Naive B cell (primary cell): ENCODE data around the gene TNRC6A. TPM values are rescaled to one million over a fixed set of nuclear protein-coding genes. Genes with fewer than 3 reads are reported as not detected.
"Not testable (repeated sequence)": the region's sequence is repeated elsewhere in the genome, so short reads cannot be mapped to it uniquely, and the experiment has no call there.

Source experiments
- ATAC-seq, 2 donors: fragments of 150-1000 bp; cut with Tn5 transposase; 2 replicates each; pipeline ENCODE4 v1.10.0; 2021; ENCODE audit warnings: low read depth in 2 of 2, mild to moderate bottlenecking in 2 of 2, moderate library complexity in 2 of 2
- DNase-seq: peaks from one replicate; pipeline ENCODE4 v3.0.0; 2022
- H3K27ac Mint-ChIP-seq, 6 donors: one replicate each; pipeline ENCODE4 v1.8.0; 2020 to 2022; ENCODE audit warnings: mild to moderate bottlenecking in 6 of 6, mixed read lengths in 6 of 6, moderate library complexity in 5 of 6, inconsistent platforms in 2 of 6
- H3K27me3 Mint-ChIP-seq, 3 donors: one replicate each; pipeline ENCODE4 v1.8.0; 2021 to 2022; ENCODE audit warnings: mixed read lengths in 3 of 3, mild to moderate bottlenecking in 1 of 3
- H3K36me3 Mint-ChIP-seq, 2 donors: one replicate each; pipeline ENCODE4 v1.8.0; 2020 to 2022; ENCODE audit warnings: mixed read lengths in 2 of 2, inconsistent platforms in 1 of 2, mild to moderate bottlenecking in 1 of 2
- H3K4me1 Mint-ChIP-seq, 3 donors: one replicate each; pipeline ENCODE4 v1.8.0; 2020 to 2022; ENCODE audit warnings: mixed read lengths in 3 of 3, inconsistent platforms in 1 of 3, mild to moderate bottlenecking in 1 of 3, moderate library complexity in 1 of 3
- H3K4me3 Mint-ChIP-seq, 8 donors: one replicate each; pipeline ENCODE4 v1.8.0; 2020 to 2022; ENCODE audit warnings: mild to moderate bottlenecking in 8 of 8, mixed read lengths in 8 of 8, moderate library complexity in 8 of 8, inconsistent platforms in 2 of 8
- H3K9me3 Mint-ChIP-seq, 7 donors: one replicate each; pipeline ENCODE4 v1.8.0; 2020 to 2022; ENCODE audit warnings: mixed read lengths in 7 of 7, mild to moderate bottlenecking in 5 of 7, inconsistent platforms in 2 of 7, moderate library complexity in 1 of 7
- polyA plus RNA-seq, 6 donors: library from polyadenylated mRNA; unstranded; fragments of 300-500 nt; fragmentation: Illumina TruSeq; gene quantifications; one replicate each; pipeline ENCODE4 v1.2.3, GENCODE V29; 2021; ENCODE audit warnings: low read depth in 6 of 6

TNRC6A gene
- polyA plus RNA-seq, 6 donors from 2014 or later = 1.9 to 23.1 (median 13.1) TPM

GRCh38 chr16:24699151-24699723 lies 30.2 kb upstream of the TNRC6A start:
- Mint-ChIP-seq H3K27me3 (peaks cover 17 to 36% (median 26%) of the 10 kb centered on the region in 3 donors), H3K9me3 (peaks cover 0 to 4% (median 0%) of the 10 kb centered on the region in 7 donors), H3K4me1 (no peaks in the 10 kb centered on the region), H3K4me3 (no peak overlapping the region), H3K36me3 (no peaks in the 10 kb centered on the region), H3K27ac (peak overlapping the region in 1 of 6 donors; percentile 34)
- ATAC-seq (no peak), DNase-seq (no peak)

- ATAC-seq (no peak), DNase-seq (no peak)
- H3K27ac Mint-ChIP-seq = peak overlapping the region in 2 of 6 donors; percentile 16 to 69
- H3K9me3 Mint-ChIP-seq = peaks cover 0 to 4% (median 0%) of the 10 kb centered on the region in 7 donors
- no peaks in the 10 kb centered on the region for H3K36me3 Mint-ChIP-seq
- H3K27me3 Mint-ChIP-seq = peaks cover 13 to 36% (median 26%) of the 10 kb centered on the region in 3 donors
- no peak overlapping the region for H3K4me3 Mint-ChIP-seq
- no peaks in the 10 kb centered on the region for H3K4me1 Mint-ChIP-seq
Measured at GRCh38 chr16:24700549-24701392, 28.7 kb upstream of the TNRC6A start.

- H3K4me3 Mint-ChIP-seq = no peak overlapping the region
- peaks cover 0 to 4% (median 0%) of the 10 kb centered on the region in 7 donors for H3K9me3 Mint-ChIP-seq
- H3K27ac Mint-ChIP-seq = no peak overlapping the region
- H3K27me3 Mint-ChIP-seq = peaks cover 13 to 40% (median 26%) of the 10 kb centered on the region in 3 donors
- ATAC-seq (no peak), DNase-seq (no peak)
- no peaks in the 10 kb centered on the region for H3K4me1 Mint-ChIP-seq
- no peaks in the 10 kb centered on the region for H3K36me3 Mint-ChIP-seq
Measured at GRCh38 chr16:24701521-24701951, 27.9 kb upstream of the TNRC6A start.

GRCh38 chr16:24707760-24708159 lies 21.7 kb upstream of the TNRC6A start:
- H3K4me3 Mint-ChIP-seq, H3K36me3 Mint-ChIP-seq, DNase-seq, H3K9me3 Mint-ChIP-seq, H3K27ac Mint-ChIP-seq, ATAC-seq, H3K4me1 Mint-ChIP-seq: not testable (repeated sequence)
- peaks cover 0 to 19% (median 7%) of the 10 kb centered on the region in 3 donors for H3K27me3 Mint-ChIP-seq

GRCh38 chr16:24713379-24713778 lies 16.1 kb upstream of the TNRC6A start:
- no peak for ATAC-seq
- no peak for DNase-seq
- H3K4me3 Mint-ChIP-seq = no peak overlapping the region
- peak overlapping the region in 1 of 6 donors; percentile 61 for H3K27ac Mint-ChIP-seq
- no peaks in the 10 kb centered on the region for H3K36me3 Mint-ChIP-seq
- no peaks in the 10 kb centered on the region for H3K4me1 Mint-ChIP-seq
- H3K27me3 Mint-ChIP-seq = peaks cover 0 to 21% (median 9%) of the 10 kb centered on the region in 3 donors
- H3K9me3 Mint-ChIP-seq = peaks cover 0 to 24% (median 16%) of the 10 kb centered on the region in 7 donors

- Mint-ChIP-seq H3K27ac (no peak overlapping the region), H3K9me3 (peaks cover 0 to 25% (median 12%) of the 10 kb centered on the region in 7 donors), H3K4me3 (no peak overlapping the region), H3K27me3 (peaks cover 8 to 33% (median 15%) of the 10 kb centered on the region in 3 donors), H3K36me3 (no peaks in the 10 kb centered on the region), H3K4me1 (no peaks in the 10 kb centered on the region)
- ATAC-seq (no peak), DNase-seq (no peak)
Measured at GRCh38 chr16:24717411-24717810, 12.0 kb upstream of the TNRC6A start.

- Mint-ChIP-seq H3K36me3 (no peaks in the 10 kb centered on the region), H3K27me3 (peaks cover 8 to 36% (median 15%) of the 10 kb centered on the region in 3 donors), H3K4me3 (no peak overlapping the region), H3K9me3 (peaks cover 0 to 12% (median 4%) of the 10 kb centered on the region in 7 donors), H3K27ac (no peak overlapping the region), H3K4me1 (no peaks in the 10 kb centered on the region)
- ATAC-seq (no peak), DNase-seq (no peak)
Measured at GRCh38 chr16:24718967-24719521, 10.4 kb upstream of the TNRC6A start.

- no peak overlapping the region for H3K4me3 Mint-ChIP-seq
- no peak for ATAC-seq
Measured at GRCh38 chr16:24721830-24722238, 7.6 kb upstream of the TNRC6A start.

GRCh38 chr16:24723663-24724062 lies 5.8 kb upstream of the TNRC6A start:
- H3K36me3 Mint-ChIP-seq = no peaks in the 10 kb centered on the region
- no peak for DNase-seq
- no peak overlapping the region for H3K27ac Mint-ChIP-seq
- peaks cover 4 to 20% (median 8%) of the 10 kb centered on the region in 3 donors for H3K27me3 Mint-ChIP-seq
- H3K9me3 Mint-ChIP-seq = peaks cover 0 to 5% (median 0%) of the 10 kb centered on the region in 7 donors
- ATAC-seq = no peak
- H3K4me1 Mint-ChIP-seq = peaks cover 3 to 6% (median 4%) of the 10 kb centered on the region in 3 donors
- no peak overlapping the region for H3K4me3 Mint-ChIP-seq

More at GRCh38 chr16:24721830-24722238, 7.6 kb upstream of the TNRC6A start:
- DNase-seq = no peak
- peaks cover 8 to 28% (median 15%) of the 10 kb centered on the region in 3 donors for H3K27me3 Mint-ChIP-seq
- no peak overlapping the region for H3K27ac Mint-ChIP-seq
- peaks cover 0 to 5% (median 0%) of the 10 kb centered on the region in 7 donors for H3K9me3 Mint-ChIP-seq
- no peaks in the 10 kb centered on the region for H3K36me3 Mint-ChIP-seq
- no peaks in the 10 kb centered on the region for H3K4me1 Mint-ChIP-seq

- ATAC-seq = no peak
- Mint-ChIP-seq H3K4me3 (peak overlapping the region in 7 of 8 donors; percentile 34 to 99 (median 43)), H3K36me3 (no peaks in the 10 kb centered on the region), H3K27ac (peak overlapping the region in 5 of 6 donors; percentile 21 to 71 (median 48)), H3K4me1 (peaks cover 28 to 36% (median 32%) of the 10 kb centered on the region in 3 donors), H3K27me3 (peaks cover 0 to under 1% (median 0%) of the 10 kb centered on the region in 3 donors), H3K9me3 (no peaks in the 10 kb centered on the region)
- DNase-seq = no peak
Measured at GRCh38 chr16:24728011-24728410, 1.4 kb upstream of the TNRC6A start.

- ATAC-seq = peak in 1 of 2 donors; percentile 1
- H3K4me3 Mint-ChIP-seq = peak overlapping the region; percentile 86 to 99 (median 94)
- H3K4me1 Mint-ChIP-seq = peaks cover 35 to 45% (median 40%) of the 10 kb centered on the region in 3 donors
- DNase-seq = no peak
- H3K27me3 Mint-ChIP-seq = no peaks in the 10 kb centered on the region
- H3K27ac Mint-ChIP-seq = peak overlapping the region; percentile 95 to 99 (median 97)
- peaks cover 0 to 6% of the 10 kb centered on the region in 2 donors for H3K36me3 Mint-ChIP-seq
- H3K9me3 Mint-ChIP-seq = no peaks in the 10 kb centered on the region
Measured at GRCh38 chr16:24728891-24729242, 584 bp upstream of the TNRC6A start.

GRCh38 chr16:24729951-24730815 lies 732 bp downstream of the TNRC6A start:
- no peak for DNase-seq
- Mint-ChIP-seq H3K36me3 (peaks cover 0 to 7% of the 10 kb centered on the region in 2 donors), H3K4me3 (peak overlapping the region; percentile 92 to 99 (median 98)), H3K27ac (peak overlapping the region; percentile 94 to 99 (median 96)), H3K27me3 (no peaks in the 10 kb centered on the region), H3K4me1 (peaks cover 39 to 52% (median 44%) of the 10 kb centered on the region in 3 donors), H3K9me3 (no peaks in the 10 kb centered on the region)
- ATAC-seq = peak in 1 of 2 donors; percentile 24
